Measurements from ENCODE around the gene DOCK9. TPM values are rescaled to one million over a fixed set of nuclear protein-coding genes. Genes with fewer than 3 reads are reported as not detected.
A peak's percentile ranks its signal among the peaks of the same experiment; 100 is the strongest.
"Not testable (repeated sequence)": the region's sequence is repeated elsewhere in the genome, so short reads cannot be mapped to it uniquely, and the experiment has no call there.

DOCK9 gene
- polyA plus RNA-seq, 3 donors = 50.0 to 58.0 (median 56.7) TPM

DNA sequence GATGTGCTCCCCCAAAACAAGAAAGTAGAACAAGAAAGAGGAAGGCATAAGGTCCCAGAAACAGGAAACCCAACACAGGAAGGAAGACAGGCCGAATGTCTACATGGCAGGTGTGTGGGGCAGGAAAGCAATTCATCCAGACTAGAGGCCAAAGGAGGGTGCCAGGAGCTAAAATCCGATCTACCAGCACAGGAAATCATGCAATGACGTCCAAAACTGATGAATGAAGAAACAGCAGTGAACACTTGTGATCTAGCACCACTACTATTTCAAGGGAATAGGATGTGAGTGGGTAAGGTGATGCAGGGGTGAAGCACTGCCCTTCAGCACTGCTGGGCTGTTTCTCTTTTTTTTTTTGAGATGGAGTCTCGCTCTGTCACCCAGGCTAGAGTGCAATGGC, 59.1 kb downstream of the DOCK9 start:
- DNase-seq = no peak

DNA sequence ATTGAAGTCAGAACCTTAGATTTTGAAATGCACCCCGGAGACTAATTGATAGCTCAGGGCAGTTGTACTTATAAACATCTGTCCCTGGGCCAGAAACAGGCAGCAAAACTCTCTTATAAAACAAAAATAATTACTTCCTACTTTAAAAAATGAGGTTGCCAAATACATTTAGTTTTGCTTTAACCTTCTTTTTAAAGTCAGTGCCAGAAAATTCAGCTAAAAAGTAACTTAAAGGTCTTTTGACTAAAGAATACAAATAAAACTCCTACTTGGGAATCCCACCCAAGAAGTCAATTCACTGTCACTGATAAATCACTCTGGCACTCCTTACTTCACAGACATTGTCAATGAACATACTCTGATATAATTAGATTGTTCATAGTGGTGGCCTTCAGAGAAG, 60.7 kb downstream of the DOCK9 start:
- no peak for DNase-seq

DNA sequence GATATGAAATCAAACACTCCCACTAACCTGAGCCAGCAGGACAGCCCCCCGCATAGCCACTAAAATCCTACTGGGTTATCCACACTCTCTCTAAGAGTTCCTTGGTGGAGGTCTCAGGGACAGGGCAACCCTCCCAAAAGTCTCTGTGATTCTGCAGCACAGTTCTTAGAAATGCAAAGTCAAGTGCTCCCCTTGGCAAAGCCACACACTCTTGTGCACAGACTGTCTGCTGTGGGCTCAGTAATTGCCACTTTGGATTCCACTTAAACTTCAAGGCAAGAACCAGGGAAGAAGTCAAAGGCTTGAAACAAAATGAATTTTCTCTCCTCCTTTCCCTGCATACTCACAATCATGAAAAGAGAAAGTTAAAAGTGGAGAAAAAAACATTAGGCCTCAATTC, 61.5 kb downstream of the DOCK9 start:
- DNase-seq = no peak

DNA sequence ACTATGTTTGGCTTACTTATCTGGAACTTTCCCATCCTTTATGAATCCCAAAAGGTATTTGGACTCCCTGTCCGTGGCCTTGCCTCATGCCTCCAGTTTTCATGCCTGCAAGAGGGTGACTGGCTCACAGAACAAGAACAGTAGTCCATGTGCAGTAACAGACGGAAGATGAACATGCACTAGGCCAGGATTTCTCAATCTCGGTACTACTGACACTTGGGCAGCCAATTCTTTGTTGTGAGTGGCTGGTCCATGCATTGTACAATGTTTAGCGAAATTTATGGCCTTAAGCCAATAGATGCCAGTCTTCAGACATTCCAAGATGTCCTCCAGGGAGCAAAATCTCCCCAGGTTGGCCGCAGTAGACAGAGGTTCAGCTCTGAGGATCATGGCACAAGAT, 61.9 kb downstream of the DOCK9 start:
- DNase-seq = no peak

DNA sequence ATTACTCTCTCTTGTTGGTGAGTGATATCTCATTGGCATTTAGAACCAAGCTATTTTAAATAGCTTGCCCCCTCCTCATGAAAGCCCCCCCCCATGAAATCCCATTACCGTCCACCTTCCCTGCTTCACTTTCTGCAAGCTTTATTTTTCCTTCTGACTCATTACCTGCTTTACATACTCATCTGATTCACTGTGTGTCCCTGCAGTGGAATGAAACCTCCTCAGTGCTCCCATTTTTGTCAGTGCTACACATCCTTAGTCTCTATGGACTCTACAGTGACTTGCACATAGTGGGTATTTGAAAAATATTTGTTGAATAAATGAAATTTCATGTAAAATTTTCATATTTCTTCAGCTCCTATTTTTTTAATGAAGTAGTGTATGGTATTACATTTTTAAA, 62.3 kb downstream of the DOCK9 start:
- no peak for DNase-seq

DNA sequence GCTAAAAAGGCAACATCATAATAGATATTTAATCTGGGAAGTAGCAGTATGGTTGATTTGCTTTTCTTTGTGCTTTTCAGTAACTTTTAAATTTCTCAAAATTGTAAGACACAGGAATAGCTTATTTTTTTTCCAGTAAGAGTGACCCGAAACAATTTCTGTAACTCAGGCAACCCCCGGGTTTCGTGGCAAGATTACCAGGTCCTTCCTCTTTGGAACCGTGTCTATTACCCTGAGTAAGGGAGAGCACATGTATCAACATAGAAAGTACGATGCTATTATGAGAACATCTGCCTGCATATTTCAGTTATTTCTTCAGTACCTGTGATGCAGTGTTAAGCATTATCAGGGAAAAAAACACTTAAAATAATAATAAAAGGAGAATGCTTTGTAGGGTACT, 64.1 kb downstream of the DOCK9 start:
- DNase-seq = no peak

DNA sequence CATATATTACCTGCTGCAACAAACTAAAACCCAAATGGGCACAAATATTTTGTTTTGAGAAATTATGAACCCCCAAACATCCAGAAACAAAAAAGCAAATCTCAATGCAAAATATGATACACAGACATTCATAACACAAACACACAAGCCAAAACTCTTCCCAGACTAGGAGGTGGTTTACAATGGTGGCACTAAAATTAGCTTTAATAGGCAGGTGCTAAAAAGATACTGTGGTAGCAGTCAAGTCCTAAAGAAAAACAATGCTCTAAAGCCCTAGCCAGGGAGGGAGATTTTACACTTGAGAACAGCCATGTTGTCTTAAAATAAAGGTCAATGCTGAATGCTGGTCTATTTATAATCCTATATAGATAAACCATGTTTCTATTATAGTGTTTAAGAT, 65.0 kb downstream of the DOCK9 start:
- no peak for DNase-seq

DNA sequence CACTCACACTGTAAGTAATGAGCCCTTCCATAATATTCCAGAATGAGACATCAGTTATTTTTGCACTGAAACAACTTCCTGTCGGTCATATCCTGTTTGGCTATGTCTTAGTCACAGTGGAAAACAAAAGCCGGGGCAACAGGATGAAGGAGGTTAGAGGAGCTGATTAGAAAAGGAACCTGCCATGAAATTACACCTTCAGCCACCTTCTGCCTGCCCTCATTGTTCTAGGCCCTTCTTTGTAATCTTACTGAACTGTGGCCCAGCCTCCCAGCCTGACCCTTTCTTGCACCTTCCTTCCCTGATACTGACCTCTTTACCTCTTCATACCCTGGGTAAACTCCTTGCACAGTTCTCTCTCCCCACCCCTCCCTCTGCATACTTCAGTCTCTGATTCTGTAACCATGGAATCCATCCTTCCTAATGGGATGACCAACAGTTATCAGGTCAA, 67.3 kb downstream of the DOCK9 start:
- no peak for DNase-seq

DNA sequence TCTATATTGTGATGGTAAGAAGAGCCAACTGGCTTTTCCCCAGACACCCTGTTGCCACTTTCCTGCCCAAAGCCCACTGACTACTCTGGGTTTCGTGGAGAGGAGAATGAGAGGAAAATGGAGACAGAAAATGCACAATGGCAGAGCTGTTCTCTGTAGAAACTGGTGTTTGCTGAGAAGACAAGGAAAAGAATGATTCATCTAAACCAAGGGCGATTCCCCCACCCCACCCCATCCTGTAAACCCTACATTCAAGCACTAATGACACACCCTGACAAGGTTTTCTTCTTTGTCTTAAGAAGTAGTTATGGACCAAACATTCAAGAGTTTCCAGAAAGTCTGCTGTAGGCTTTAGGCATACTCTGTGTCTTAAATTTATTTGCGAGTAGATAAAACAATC, 68.8 kb downstream of the DOCK9 start:
- no peak for DNase-seq

DNA sequence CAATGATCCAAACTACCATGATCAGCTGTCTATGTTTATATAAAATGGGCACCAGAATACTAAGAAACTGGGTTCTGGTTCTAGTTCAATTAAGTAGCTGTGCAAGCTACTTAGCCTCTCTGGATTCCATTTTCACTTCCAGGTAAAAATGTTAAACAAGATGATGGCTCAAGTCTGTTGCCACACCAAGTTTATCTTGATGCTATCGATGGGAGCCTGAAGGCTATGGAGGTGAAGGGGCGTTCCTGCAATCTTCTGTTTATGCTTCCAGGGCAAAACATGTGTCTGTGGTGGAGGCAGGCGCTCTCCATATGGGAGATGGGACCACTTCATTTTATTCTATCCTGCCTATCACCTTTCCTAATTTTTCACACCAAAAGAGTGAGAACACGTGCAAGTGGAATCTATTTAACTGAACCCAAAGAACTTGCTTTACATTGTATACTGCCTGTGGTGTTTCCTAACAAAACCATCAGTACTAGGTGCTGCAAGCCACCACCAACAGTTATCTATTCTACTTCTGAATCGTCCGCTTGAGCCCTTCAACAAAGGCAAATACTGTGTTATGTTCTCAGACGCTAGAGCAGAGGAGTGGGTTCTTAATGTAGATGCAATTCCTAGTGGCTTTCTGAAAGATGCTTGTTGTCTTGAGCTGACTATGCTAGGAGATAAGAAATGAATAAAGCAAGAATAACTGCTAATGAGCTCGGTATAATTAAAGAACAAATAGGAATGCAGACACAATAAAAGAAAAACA, 70.9 kb downstream of the DOCK9 start:
- no peak for DNase-seq

DNA sequence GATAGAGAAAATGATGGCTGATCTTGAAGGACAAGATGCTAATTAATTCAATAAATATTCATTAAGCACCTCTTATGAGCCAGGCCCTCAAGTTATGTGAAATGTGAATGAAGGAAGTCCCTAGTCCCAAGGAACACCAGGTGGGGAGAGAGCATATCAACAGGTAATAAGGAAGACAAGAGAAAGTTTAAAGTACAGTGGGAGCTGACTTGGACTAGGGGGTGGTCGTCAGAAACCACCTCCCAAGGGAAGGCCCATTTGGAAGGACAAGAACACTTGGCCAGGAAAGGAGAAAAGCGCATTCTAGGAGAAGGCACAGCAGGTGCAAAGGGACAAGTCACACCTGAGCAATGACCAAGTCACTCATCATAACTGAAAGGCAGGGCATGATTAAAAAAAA, 72.7 kb downstream of the DOCK9 start:
- no peak for DNase-seq

DNA sequence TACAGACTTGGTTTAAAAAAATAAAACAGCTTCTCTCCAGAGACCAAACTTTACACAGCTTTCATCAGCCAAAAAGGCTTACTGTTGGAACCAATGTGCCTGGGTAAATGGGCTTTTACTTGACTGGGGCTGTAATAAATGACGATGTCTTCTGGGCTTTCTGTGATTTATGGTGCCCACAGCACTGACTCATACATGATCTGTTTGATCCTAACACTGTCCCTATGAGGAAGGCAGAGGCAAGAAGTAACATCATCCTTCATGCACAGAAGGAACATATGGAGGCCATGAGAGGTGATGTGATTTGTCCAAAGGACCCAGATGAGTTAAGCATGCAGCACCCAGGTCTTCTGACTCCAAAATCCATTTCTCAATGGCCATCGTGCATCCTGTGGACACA, 77.4 kb downstream of the DOCK9 start:
- no peak for DNase-seq

DNA sequence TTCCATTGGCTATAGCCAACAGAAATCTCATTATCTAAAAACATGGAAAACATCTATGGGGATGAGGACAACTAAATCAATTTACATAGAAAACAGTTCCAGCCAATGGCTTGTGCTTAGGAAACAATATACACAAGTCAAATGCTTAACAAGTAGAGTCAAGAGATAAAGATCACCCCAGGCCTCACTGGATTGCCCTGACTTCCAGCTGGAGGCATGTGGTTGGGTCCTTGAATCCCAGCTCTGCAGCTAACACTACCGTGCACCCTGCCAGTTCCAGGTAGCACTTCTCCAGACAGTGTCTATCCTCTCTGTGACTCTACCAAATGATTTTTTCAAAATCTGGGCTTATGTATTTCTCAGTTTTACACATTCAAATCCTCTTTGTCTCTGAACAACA, 80.2 kb downstream of the DOCK9 start:
- no peak for DNase-seq

DNA sequence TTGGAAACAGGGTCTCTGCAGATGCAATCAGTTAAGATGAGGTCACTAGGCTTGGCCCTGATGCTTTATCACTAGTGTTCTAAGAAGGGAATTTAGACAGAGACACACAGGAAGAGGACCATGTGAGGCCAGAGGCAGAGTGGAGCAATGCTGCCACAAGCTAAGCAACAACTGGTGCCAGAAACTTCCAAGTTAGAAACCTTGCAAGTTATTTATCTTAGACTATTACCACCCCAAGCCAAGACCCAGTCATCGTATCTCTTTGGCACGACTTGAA, 81.1 kb downstream of the DOCK9 start:
- DNase-seq = no peak

DNA sequence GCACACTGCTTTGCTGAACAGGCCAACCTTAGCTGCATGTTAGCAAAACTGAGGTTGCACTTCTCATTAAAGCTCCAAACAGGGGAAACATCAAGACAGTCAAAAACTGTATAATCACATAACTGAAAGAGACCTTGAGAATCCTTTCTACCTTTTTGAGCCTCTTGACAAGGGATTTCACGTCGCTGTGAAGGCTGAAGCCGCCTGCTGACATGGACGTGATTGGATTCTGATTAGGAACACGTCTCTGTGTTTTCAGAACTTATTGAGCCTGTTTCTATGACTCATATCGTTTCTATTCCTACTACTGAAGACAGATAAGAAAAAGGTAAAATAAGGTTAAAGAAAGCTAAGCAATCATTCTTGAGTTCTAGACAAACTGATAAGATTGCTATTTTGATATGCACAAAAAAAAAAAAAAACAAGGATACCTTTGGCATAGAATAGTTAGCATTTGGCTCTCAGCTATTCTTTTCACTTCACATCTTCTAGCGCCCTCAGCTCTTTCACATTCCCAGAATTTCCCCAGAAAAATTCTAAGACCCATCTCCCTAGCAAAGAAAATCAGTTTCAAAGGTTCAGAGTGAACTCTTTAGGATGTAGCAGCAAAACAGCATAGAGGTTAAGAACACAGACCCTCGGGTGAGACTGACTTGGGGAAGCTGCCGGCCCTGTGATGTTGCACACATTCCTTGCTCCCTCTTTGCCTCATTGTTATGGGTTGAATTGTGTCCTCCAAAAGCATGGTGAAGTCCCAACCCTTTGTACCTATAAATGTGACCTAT, 81.6 kb downstream of the DOCK9 start:
- no peak for DNase-seq

DNA sequence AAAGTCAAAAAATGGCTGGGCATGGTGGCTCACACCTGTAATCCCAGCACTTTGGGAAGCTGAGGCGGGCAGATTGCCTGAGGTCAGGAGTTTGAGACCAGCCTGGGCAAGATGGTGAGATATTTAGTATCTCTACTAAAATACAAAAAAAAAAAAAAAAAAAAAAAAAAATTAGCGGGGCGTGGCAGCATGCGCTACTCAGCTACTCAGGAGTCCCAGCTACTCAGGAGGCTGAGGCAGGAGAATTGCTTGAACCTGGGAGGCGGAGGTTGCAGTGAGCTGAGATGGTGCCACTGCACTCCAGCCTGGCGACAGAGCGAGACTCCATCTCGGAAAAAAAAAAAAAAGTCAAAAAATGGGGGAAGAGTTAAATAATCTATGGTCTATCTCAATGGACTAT, 83.0 kb downstream of the DOCK9 start:
- not testable (repeated sequence) for DNase-seq

DNA sequence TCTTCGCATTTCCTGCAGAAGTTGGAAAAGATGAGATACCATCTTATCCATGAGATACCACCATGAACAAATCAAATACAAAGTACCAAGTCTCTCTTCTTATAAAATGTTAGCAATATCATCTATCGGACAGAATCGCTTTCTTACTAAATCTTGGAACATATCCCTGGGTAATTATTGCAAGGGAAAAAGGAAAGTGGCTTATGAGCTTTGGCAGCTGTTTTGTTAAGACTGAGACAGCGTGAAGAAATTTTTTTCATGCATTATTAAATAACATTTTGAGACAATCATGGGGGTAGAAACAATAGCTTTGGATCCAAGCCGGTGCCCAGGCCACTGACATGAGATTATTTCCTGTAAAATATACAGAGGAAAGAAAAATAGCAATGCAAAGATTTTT, 84.5 kb downstream of the DOCK9 start:
- DNase-seq = no peak

DNA sequence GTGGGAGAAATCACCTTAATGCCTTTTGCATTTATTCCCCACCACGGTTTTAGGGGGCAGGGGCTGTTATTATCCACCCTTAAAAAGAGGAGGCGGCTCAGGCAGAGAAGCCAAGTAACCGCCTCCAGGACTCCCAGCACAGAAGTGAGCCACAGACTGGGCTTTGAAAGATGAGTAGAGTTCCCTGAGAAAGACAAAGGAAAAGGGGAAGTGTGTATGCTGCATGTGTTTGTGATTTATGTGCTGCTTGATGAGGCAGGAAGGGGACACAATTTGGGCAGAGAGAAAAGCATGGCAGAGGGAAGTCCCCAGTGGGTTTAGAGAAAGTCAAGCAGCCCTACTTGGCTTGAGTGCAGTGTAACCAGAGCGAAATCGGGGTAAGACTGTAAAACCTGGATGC, 85.0 kb downstream of the DOCK9 start:
- no peak for DNase-seq

DNA sequence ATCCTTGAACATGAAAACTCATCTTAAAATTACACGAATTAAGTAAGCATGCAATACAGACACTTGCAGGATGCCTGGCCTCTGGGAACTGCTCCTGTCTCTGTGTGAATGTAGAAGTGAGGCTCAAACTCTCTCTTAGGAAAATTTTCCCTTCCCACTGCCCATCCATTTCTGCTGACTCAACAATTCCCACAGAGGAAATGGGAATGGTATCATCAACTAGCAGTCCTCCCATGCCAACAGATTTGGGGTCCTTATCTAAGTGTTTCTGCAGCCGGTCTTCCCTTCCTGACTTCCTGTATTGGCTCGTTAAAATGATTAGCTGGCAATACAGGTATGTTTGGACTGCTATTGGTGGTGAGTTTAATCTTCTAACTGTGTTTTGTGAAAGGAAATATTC, 85.8 kb downstream of the DOCK9 start:
- no peak for DNase-seq

DNA sequence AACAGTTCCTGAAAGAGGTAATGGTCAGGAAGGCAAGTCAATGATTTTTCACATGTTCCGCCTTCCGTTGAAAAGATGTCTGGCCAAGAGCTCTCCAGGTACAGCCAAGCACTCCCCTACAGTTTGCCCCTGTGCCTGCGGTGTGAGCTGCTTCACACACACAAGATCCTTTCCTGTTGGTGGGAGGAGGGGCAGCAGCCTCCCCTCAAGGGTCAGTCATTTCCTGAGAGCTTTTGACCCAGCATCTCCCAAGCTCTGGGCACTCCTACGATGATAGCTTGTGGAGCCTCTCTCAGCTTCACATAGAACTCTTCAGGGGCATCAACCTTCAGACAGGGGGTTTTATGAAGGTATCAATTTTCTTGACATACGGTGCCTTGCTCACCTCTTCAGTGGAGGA, 86.9 kb downstream of the DOCK9 start:
- peak; percentile 29 for DNase-seq

DNA sequence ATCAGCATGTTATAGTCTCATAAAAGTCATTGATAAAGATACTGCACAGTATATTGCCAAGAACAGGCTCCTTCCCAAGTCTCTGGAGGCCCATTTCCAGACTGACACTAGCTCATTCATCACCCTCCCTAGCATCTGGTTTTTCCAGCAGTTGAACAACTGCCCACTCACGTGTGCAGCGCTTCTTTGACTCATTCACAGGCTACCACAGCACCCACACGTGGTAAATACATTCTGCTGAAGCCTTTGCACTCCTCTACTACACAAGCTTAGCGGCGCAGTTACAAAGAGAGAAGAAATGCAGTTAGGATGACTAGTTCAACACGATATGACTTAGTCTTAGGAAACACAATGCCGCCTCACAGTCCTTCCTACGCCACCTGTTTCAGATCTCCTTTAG, 87.7 kb downstream of the DOCK9 start:
- DNase-seq = no peak

DNA sequence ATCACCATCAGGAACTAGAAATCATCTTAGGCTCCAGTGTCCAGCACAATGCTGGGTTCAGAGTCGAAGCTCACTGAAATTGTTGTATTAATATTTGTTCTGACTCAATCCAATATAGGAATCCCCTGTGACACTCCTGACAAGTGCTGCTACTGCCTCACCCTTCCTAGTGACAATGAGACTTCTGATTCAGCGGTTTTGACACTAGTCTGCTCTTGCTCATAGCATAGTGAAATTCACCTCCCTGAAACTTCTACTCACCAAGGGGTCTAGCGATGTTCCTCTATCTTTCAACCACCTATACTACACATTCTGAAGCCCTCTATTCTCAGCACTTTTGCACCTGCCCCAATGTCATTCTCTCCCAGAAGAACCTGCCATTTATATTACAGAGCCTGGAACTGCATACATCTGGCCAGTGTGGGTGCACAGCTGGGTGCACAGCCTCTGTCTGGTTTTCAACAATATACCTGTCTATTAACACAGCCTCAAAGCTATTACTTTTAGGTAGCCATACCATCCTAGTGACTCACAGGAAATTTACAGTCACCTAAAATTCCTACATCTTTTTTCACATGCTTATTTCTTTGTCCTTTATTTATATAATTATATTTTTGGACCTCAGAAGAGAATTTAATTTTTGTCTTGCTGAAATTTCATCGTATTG, 88.3 kb downstream of the DOCK9 start:
- DNase-seq = no peak

DNA sequence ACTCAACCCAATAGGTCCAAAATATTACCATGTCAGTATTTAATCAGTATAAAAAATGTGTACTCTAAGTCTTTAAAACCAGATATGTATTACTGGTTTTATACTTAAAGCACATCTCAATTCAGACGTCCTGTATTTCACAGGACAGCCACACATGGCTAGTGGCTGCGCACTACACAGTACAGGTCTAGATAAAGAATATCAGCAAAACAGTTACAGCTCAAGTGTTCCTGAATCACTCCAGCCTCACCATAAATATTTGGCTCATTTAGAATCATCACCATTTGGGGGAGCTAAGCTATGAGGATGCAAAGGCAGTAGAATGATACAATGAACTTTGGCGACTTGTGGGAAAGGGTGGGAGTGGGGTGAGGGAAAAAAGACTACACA, 89.0 kb downstream of the DOCK9 start:
- DNase-seq = no peak

Data from renal pelvis (tissue), 4 donors.